ENCODE data around the gene TBC1D21.

The TBC1D21 gene

GRCh38 chr15:73910522-73911303 lies 37.3 kb downstream of the TBC1D21 start:
- no peak for DNase-seq

GRCh38 chr15:73912030-73912596 lies 38.7 kb downstream of the TBC1D21 start:
- DNase-seq, result no peak

GRCh38 chr15:73914145-73914544 lies 40.8 kb downstream of the TBC1D21 start:
- no peak for DNase-seq

- DNase-seq, result no peak
Observed at GRCh38 chr15:73915082-73915481, 41.7 kb downstream of the TBC1D21 start.

GRCh38 chr15:73918784-73919183 lies 45.4 kb downstream of the TBC1D21 start:
- no peak for DNase-seq

GRCh38 chr15:73919706-73920105 lies 46.3 kb downstream of the TBC1D21 start:
- no peak for DNase-seq

- no peak for DNase-seq
Observed at GRCh38 chr15:73921254-73921925, 48.0 kb downstream of the TBC1D21 start.

- DNase-seq, result no peak
Observed at GRCh38 chr15:73922186-73923151, 49.1 kb downstream of the TBC1D21 start.

GRCh38 chr15:73923156-73923487 lies 49.8 kb downstream of the TBC1D21 start:
- no peak for DNase-seq

- DNase-seq, result no peak
Observed at GRCh38 chr15:73923488-73924164, 50.3 kb downstream of the TBC1D21 start.

- peak; percentile 64 for DNase-seq
Observed at GRCh38 chr15:73924171-73924921, 51.0 kb downstream of the TBC1D21 start.

- no peak for DNase-seq
Observed at GRCh38 chr15:73925848-73926218, 52.5 kb downstream of the TBC1D21 start.

- DNase-seq, result no peak
Observed at GRCh38 chr15:73926219-73927002, 53.0 kb downstream of the TBC1D21 start, which contains the start of gene LOXL1. Gene LOXL1 (plus strand): TSS chr15:73926462. CDS start chr15:73926784, 322 bp downstream.

- DNase-seq, result peak; percentile 74
Observed at GRCh38 chr15:73927003-73927475, 53.7 kb downstream of the TBC1D21 start.

- peak; percentile 88 for DNase-seq
Observed at GRCh38 chr15:73927476-73928240, 54.3 kb downstream of the TBC1D21 start.

- no peak for DNase-seq
Observed at GRCh38 chr15:73928241-73928579, 54.8 kb downstream of the TBC1D21 start.

- no peak for DNase-seq
Observed at GRCh38 chr15:73928971-73929627, 55.7 kb downstream of the TBC1D21 start.

- no peak for DNase-seq
Observed at GRCh38 chr15:73930371-73930770, 57.0 kb downstream of the TBC1D21 start.

- DNase-seq, result no peak
Observed at GRCh38 chr15:73930790-73931281, 57.5 kb downstream of the TBC1D21 start.
